ENCODE measurements around the gene TULP4. TPM values are rescaled to one million over a fixed set of nuclear protein-coding genes. Genes with fewer than 3 reads are reported as not detected.

TULP4 gene
- total and polyA plus RNA-seq, 2 donors (not counting 1 experiment from before 2014, with no cell fraction given), result 12.0 to 90.0 TPM

- H3K9ac ChIP-seq (ENCODE audit: low read length), result peak overlapping the region; percentile 58
- Mint-ChIP-seq H3K27ac (no peak overlapping the region), H3K4me1 (peaks cover 6% of the 10 kb centered on the region), H3K9me3 (ENCODE audit: insufficient read depth) (no peaks in the 10 kb centered on the region), H3K4me3 (peak overlapping the region; percentile 65), H3K27me3 (peaks cover 56% of the 10 kb centered on the region)
- no peaks in the 10 kb centered on the region for H3K79me2 ChIP-seq (ENCODE audit: control insufficient read depth, insufficient read depth, low read length)
- no peak for TF ChIP-seq CTCF (IDR thresholded peaks at IDR 0.05)
- TF ChIP-seq EZH2 (IDR thresholded peaks at IDR 0.05; ENCODE audit: borderline replicate concordance, insufficient read depth, low read depth, low read length, poor library complexity, severe bottlenecking), result no peak
- WGBS (ENCODE audit: insufficient coverage), result 4% methylated on average over 80 of the region's 94 CpGs
- ChIA-PET POLR2A (no interaction called here), CTCF (no interaction called here)
- no peaks in the 10 kb centered on the region for H4K20me1 ChIP-seq (ENCODE audit: control insufficient read depth, insufficient read depth, low read length, poor library complexity, severe bottlenecking)
- H3K36me3 ChIP-seq (replicated peaks in 1 of 2; ENCODE audit: control extremely low read depth in 1 of 2, control insufficient read depth in 1 of 2, extremely low read depth in 1 of 2, insufficient read depth in 2 of 2, low read length in 1 of 2), result no peaks in the 10 kb centered on the region
- peak overlapping the region; percentile 42 for H2AFZ ChIP-seq (ENCODE audit: insufficient read depth, low read depth, low read length, poor library complexity, severe bottlenecking)
- H3K27ac ChIP-seq (ENCODE audit: low read length in 2 of 2), result no peak overlapping the region
- DNase-seq, result peak; percentile 13
- peak overlapping the region in 4 of 5 experiments; percentile 6 to 57 (median 48) for H3K4me3 ChIP-seq (ENCODE audit: control extremely low read depth in 1 of 5, extremely low read depth in 1 of 5, insufficient read depth in 1 of 5, low read depth in 2 of 5, low read length in 4 of 5)
- H3K4me1 ChIP-seq (ENCODE audit: control insufficient read depth in 2 of 2, insufficient read depth in 2 of 2, low read length in 2 of 2), result peaks cover 8 to 18% of the 10 kb centered on the region in 2 donors
- H3K27me3 ChIP-seq (replicated peaks in 1 of 4; ENCODE audit: control extremely low read depth in 1 of 4, control insufficient read depth in 3 of 4, insufficient read depth in 4 of 4, low read length in 3 of 4), result peaks cover 0 to 62% (median 29%) of the 10 kb centered on the region in 4 experiments
- peaks cover 0 to 22% (median 0%) of the 10 kb centered on the region in 3 donors for H3K9me3 ChIP-seq (ENCODE audit: control extremely low read depth in 1 of 3, control insufficient read depth in 2 of 3, insufficient read depth in 1 of 3, low read length in 2 of 3)
- no peak for ATAC-seq (ENCODE audit: low read depth)
- peak overlapping the region; percentile 87 for H3K4me2 ChIP-seq (replicated peaks; ENCODE audit: low read depth, low read length, poor library complexity, severe bottlenecking)
- intact Hi-C loops (cut with micrococcal nuclease), result loop anchor here (1.0 kb wide), 1 partner anchor 23 kb away; the partner anchor contains the start of gene TMEM181
These were observed 224.9 kb downstream of the TULP4 start for GRCh38 chr6:158536891-158537798.

GRCh38 chr6:158538741-158539140, 226.5 kb downstream of the TULP4 start:
- no peak overlapping the region for H2AFZ ChIP-seq (ENCODE audit: insufficient read depth, low read depth, low read length, poor library complexity, severe bottlenecking)
- no peaks in the 10 kb centered on the region for H4K20me1 ChIP-seq (ENCODE audit: control insufficient read depth, insufficient read depth, low read length, poor library complexity, severe bottlenecking)
- H3K79me2 ChIP-seq (ENCODE audit: control insufficient read depth, insufficient read depth, low read length), result no peaks in the 10 kb centered on the region
- Mint-ChIP-seq H3K9me3 (ENCODE audit: insufficient read depth) (no peaks in the 10 kb centered on the region), H3K4me1 (peaks cover 6% of the 10 kb centered on the region), H3K4me3 (peak overlapping the region; percentile 39), H3K27me3 (peaks cover 56% of the 10 kb centered on the region), H3K27ac (no peak overlapping the region)
- no peak overlapping the region for H3K4me3 ChIP-seq (ENCODE audit: control extremely low read depth in 1 of 5, extremely low read depth in 1 of 5, insufficient read depth in 1 of 5, low read depth in 2 of 5, low read length in 4 of 5)
- no peak overlapping the region for H3K27ac ChIP-seq (ENCODE audit: low read length in 2 of 2)
- peaks cover 8 to 18% of the 10 kb centered on the region in 2 donors for H3K4me1 ChIP-seq (ENCODE audit: control insufficient read depth in 2 of 2, insufficient read depth in 2 of 2, low read length in 2 of 2)
- peaks cover 0 to 64% (median 29%) of the 10 kb centered on the region in 4 experiments for H3K27me3 ChIP-seq (replicated peaks in 1 of 4; ENCODE audit: control extremely low read depth in 1 of 4, control insufficient read depth in 3 of 4, insufficient read depth in 4 of 4, low read length in 3 of 4)
- ChIA-PET CTCF (no interaction called here), POLR2A (no interaction called here)
- 62% methylated on average over 2 of the region's 2 CpGs for WGBS (ENCODE audit: insufficient coverage)
- no peak overlapping the region for H3K4me2 ChIP-seq (replicated peaks; ENCODE audit: low read depth, low read length, poor library complexity, severe bottlenecking)
- H3K9me3 ChIP-seq (ENCODE audit: control extremely low read depth in 1 of 3, control insufficient read depth in 2 of 3, insufficient read depth in 1 of 3, low read length in 2 of 3), result peaks cover 0 to 8% (median 0%) of the 10 kb centered on the region in 3 donors
- no peak overlapping the region for H3K9ac ChIP-seq (ENCODE audit: low read length)
- intact Hi-C loops (cut with micrococcal nuclease), result no loop called here
- ATAC-seq (ENCODE audit: low read depth) (no peak), DNase-seq (no peak)
- H3K36me3 ChIP-seq (replicated peaks in 1 of 2; ENCODE audit: control extremely low read depth in 1 of 2, control insufficient read depth in 1 of 2, extremely low read depth in 1 of 2, insufficient read depth in 2 of 2, low read length in 1 of 2), result no peaks in the 10 kb centered on the region
- no peak for TF ChIP-seq CTCF (IDR thresholded peaks at IDR 0.05)
